Pancreas (tissue), 10 donors: ENCODE data around the gene NLN. TPM values are rescaled to one million over a fixed set of nuclear protein-coding genes. Genes with fewer than 3 reads are reported as not detected.
"Not testable (repeated sequence)": the region's sequence is repeated elsewhere in the genome, so short reads cannot be mapped to it uniquely, and the experiment has no call there.

Experiments
- ATAC-seq, 4 donors: fragments of 200-7000 bp; cut with Tn5 transposase; one replicate each; pipeline versions ENCODE4 v1.8.0 to v1.9.1; 2020; ENCODE audit warnings: mild to moderate bottlenecking in 4 of 4, moderate library complexity in 4 of 4
- DNase-seq, 6 donors: peaks; one replicate each; pipeline ENCODE4 v3.0.0-alpha.2; 2020
- FAIRE-seq: peaks from 2 replicates; lab custom pipeline; 2012; peaks lifted over from hg19 to GRCh38; lab: Jason Lieb, UNC
- H3K27ac ChIP-seq, 4 donors: fragments of 200-600 bp; sonication (generic); 1 replicate in 3 of 4; 2 replicates in 1 of 4; pipeline versions ENCODE4 v1.5.0 to v1.8.0; 2020
- H3K27me3 ChIP-seq, 4 donors: fragments of 200-600 bp; one replicate each; pipeline ENCODE4 v1.8.0; 2021
- H3K36me3 ChIP-seq, 3 donors: fragments of 200-600 bp; sonication (generic) in 1 of 3; one replicate each; pipeline versions ENCODE4 v1.5.0 to v1.8.0; 2020 to 2021
- H3K4me1 ChIP-seq, 3 donors: fragments of 200-600 bp; one replicate each; pipeline ENCODE4 v1.8.0; 2021
- H3K4me3 ChIP-seq, 4 donors: fragments of 200-600 bp; sonication (generic) in 2 of 4; one replicate each; pipeline versions ENCODE4 v1.5.0 to v1.8.0; 2020 to 2021
- H3K9me3 ChIP-seq, 4 donors: fragments of 200-600 bp; one replicate each; pipeline ENCODE4 v1.8.0; 2021
- WGBS, 2 donors: extraction: QIAGEN DNeasy Blood & Tissue Kit; methylation state at CpG; one replicate each; pipeline ENCODE4 v1.1.7; 2013; 5-methylcytosine and 5-hydroxymethylcytosine counted together
- intact Hi-C, 3 donors: fragments of 100-400 bp; cut with DNase I; formaldehyde crosslinking; loops; one replicate each; pipeline versions ENCODE4 v1.11.1 to v1.14.2; 2022
- polyA plus RNA-seq, 2 donors: library from polyadenylated mRNA; stranded (reverse); fragments of 200-250 nt; gene quantifications; one replicate each; pipeline ENCODE4 v1.2.3, GENCODE V29; 2013
- total RNA-seq, 6 donors: library from RNA; stranded (reverse); fragmentation: NEBNext Ultra II Directional in 4 of 6; extraction: Animal tissue kit (Norgen Biotek cat#: 25700) in 4 of 6; gene quantifications; one replicate each; pipeline versions ENCODE4 v1.2.1 to v1.2.4, GENCODE V29; 2021 to 2023
- TF ChIP-seq, protein P1 (sequence below), 4 donors: fragments of 200-600 bp; sonication (generic) in 3 of 4; IDR thresholded peaks; one replicate each; pipeline versions ENCODE4 v1.5.0 to v1.8.0; 2021; ENCODE audit warnings: antibody characterized with exemption in 4 of 4
- donor health status: healthy with polysubstance abuse.
- donor health status: DM: no; HTN: no; CAD: no; lungs with moderate emphysema.
- donor health status: DM: no; HTN: no; CAD: no.
- donor health status: control.
- donor health status: control.
- donor health status: Bipolar disorder and iron deficiency.
- donor health status: DM: yes; HTN: yes; CAD: no.
- donor health status: DM: no; HTN: no; CAD: no.
- donor health status: DM: no; HTN: no; CAD: no.
- donor health status: DM: yes; HTN: yes; CAD: no.

The NLN gene
- total and polyA plus RNA-seq, 8 donors, result 1.8 to 15.0 (median 8.0) TPM

DNA sequence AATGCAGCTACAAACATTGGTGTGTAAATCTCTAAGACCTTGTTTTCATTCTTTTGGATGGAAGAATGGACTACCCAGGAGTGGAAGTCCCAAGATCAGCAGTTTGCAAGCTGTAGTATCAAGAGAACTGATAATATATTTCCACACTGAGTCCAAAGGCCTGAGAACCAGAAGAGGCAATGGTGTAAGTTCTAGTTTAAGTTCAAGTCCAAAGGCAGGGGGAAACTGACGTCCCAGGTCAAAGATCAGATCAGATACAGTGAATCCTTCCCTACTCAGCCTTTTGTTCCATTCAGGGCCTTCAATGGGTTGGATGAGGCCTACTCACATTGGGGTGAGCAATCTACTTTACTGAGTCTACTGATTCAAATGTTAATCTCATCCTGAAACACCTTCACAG lies 124.1 kb downstream of the NLN start:
- intact Hi-C loops, result no loop called here
- FAIRE-seq, result no peak
- no peaks in the 10 kb centered on the region for H3K36me3 ChIP-seq
- no peak for DNase-seq
- no peaks in the 10 kb centered on the region for H3K4me1 ChIP-seq
- H3K9me3 ChIP-seq, result no peaks in the 10 kb centered on the region
- ATAC-seq, result no peak
- H3K27me3 ChIP-seq, result no peaks in the 10 kb centered on the region
- WGBS, 2 donors, result 76 to 84% methylated on average over 1 of the region's 1 CpG
- TF ChIP-seq, protein P1, sequence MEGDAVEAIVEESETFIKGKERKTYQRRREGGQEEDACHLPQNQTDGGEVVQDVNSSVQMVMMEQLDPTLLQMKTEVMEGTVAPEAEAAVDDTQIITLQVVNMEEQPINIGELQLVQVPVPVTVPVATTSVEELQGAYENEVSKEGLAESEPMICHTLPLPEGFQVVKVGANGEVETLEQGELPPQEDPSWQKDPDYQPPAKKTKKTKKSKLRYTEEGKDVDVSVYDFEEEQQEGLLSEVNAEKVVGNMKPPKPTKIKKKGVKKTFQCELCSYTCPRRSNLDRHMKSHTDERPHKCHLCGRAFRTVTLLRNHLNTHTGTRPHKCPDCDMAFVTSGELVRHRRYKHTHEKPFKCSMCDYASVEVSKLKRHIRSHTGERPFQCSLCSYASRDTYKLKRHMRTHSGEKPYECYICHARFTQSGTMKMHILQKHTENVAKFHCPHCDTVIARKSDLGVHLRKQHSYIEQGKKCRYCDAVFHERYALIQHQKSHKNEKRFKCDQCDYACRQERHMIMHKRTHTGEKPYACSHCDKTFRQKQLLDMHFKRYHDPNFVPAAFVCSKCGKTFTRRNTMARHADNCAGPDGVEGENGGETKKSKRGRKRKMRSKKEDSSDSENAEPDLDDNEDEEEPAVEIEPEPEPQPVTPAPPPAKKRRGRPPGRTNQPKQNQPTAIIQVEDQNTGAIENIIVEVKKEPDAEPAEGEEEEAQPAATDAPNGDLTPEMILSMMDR (IDR thresholded peaks at IDR 0.05), result no peak
- H3K4me3 ChIP-seq, result no peak overlapping the region
- H3K27ac ChIP-seq, result no peak overlapping the region

DNA sequence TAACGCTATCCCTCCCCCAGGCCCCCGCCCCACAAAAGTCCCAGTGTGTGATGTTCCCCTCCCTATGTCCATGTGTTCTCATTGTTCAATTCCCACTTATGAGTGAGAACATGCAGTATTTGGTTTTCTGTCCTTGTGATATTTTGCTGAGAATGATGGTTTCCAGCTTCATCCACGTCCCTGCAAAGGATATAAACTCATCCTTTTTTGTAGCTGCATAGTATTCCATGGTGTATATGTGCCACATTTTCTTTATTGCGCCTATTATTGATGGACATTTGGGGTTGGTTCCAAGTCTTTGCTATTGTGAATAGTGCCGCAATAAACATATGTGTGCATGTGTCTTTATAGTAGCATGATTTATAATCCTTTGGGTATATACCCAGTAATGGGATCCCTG lies 125.0 kb downstream of the NLN start:
- H3K36me3 ChIP-seq, H3K4me1 ChIP-seq, FAIRE-seq, H3K4me3 ChIP-seq, ATAC-seq, intact Hi-C loops, DNase-seq, H3K27ac ChIP-seq, H3K27me3 ChIP-seq, H3K9me3 ChIP-seq: not testable (repeated sequence)
- 84 to 93% methylated on average over 5 of the region's 5 CpGs for WGBS, 2 donors

DNA sequence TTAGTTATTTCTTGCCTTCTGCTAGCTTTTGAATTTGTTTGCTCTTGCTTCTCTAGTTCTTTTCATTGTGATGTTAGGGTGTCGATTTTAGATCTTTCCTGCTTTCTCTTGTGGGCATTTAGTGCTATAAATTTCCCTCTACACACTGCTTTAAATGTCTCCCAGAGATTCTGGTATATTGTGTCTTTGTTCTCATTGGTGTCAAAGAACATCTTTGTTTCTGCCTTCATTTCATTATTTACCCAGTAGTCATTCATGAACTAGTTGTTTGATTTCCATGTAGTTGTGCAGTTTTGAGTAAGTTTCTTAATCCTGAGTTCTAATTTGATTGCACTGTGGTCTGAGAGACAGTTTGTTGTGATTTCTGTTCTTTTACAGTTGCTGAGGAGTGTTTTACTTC lies 127.9 kb downstream of the NLN start:
- intact Hi-C loops, H3K27me3 ChIP-seq, ATAC-seq, FAIRE-seq, H3K4me3 ChIP-seq, H3K27ac ChIP-seq, H3K9me3 ChIP-seq, H3K36me3 ChIP-seq, DNase-seq, H3K4me1 ChIP-seq: not testable (repeated sequence)
- 20 to 33% methylated on average over 1 of the region's 1 CpG for WGBS, 2 donors

DNA sequence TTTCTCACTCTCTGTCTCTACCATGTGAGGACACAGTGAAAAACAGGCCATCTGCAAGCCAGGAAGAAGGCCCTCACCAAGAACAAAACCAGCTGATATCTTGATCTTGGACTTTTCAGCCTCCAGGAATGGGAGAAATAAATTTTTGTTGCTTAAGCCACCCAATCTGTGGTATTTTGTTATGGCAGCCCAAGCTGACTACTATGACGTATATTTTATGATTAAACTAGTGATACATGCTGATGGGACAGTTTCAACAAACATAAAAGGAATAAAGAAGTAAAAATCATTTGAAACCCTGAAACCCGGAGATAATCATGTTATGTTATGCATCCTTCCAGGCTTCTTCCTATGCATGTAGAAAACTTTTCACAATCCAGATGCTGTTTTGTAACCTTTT lies 132.9 kb downstream of the NLN start:
- 89% methylated on average over 2 of the region's 2 CpGs for WGBS, 2 donors
- DNase-seq (no peak), FAIRE-seq (no peak), ATAC-seq (no peak)
- Histone ChIP-seq H3K4me1 (no peaks in the 10 kb centered on the region), H3K9me3 (no peaks in the 10 kb centered on the region), H3K27ac (no peak overlapping the region), H3K27me3 (no peaks in the 10 kb centered on the region), H3K4me3 (no peak overlapping the region), H3K36me3 (no peaks in the 10 kb centered on the region)
- TF ChIP-seq, protein P1 (IDR thresholded peaks at IDR 0.05), result no peak
- intact Hi-C loops, result no loop called here

DNA sequence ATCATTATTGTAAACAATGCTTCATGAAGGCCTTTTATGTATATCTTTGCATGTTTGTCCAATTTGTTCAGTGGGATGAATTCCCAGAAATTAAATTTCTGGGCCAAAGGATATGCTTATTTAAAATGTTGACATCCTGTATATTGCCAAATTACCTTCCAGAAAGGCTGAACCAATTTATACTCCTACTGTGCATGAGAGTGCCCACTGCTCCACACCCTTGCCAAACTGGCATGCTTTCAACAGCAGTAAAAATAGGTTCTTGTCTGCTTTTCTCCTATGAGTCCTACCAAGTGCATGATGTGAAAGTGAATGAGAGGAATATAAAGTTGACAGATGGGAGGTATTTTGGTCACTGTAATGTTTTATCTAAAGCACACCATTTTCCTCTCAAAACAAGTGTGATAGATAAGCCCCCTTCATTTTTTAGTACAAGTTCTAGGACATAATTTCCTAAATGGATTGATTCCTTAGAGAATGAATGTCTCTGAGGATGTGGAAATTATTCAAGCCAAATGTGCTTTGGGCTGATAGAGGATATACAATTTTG lies 133.8 kb downstream of the NLN start:
- intact Hi-C loops, result no loop called here
- DNase-seq (no peak), FAIRE-seq (no peak), ATAC-seq (no peak)
- Histone ChIP-seq H3K9me3 (no peaks in the 10 kb centered on the region), H3K27ac (no peak overlapping the region), H3K36me3 (no peaks in the 10 kb centered on the region), H3K4me1 (no peaks in the 10 kb centered on the region), H3K27me3 (no peaks in the 10 kb centered on the region), H3K4me3 (no peak overlapping the region)
- TF ChIP-seq, protein P1 (IDR thresholded peaks at IDR 0.05), result no peak

DNA sequence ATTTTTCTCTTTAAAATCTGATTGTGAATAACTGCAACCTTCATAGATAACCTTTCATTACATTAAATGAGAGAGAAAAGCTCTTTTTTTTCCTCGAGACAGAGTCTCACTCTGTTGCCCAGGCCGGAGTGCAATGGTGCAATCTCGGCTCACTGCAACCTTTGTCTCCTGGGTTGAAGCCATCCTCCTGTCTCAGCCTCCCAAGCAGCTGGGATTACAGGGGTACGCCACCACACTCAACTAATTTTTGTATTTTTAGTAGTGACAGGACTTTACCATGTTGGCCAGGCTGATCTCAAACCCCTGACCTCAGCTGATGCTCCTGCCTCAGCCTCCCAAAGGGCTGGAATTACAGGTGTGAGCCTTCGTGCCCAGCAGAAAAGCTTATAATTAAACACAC lies 134.5 kb downstream of the NLN start:
- Histone ChIP-seq H3K4me1 (no peaks in the 10 kb centered on the region), H3K9me3 (no peaks in the 10 kb centered on the region), H3K4me3 (no peak overlapping the region), H3K36me3 (no peaks in the 10 kb centered on the region), H3K27me3 (no peaks in the 10 kb centered on the region), H3K27ac (no peak overlapping the region)
- FAIRE-seq (no peak), ATAC-seq (no peak), DNase-seq (no peak)
- intact Hi-C loops, result no loop called here
- 80 to 91% methylated on average over 5 of the region's 5 CpGs for WGBS, 2 donors
- TF ChIP-seq, protein P1 (IDR thresholded peaks at IDR 0.05), result no peak
